Memory B cell (primary cell): ENCODE data around the gene ARL14.
A peak's percentile ranks its signal among the peaks of the same experiment; 100 is the strongest.

Experiments used
- ATAC-seq: fragments of 150-1000 bp; cut with Tn5 transposase; 2 replicates; pipeline ENCODE4 v1.10.0; 2021; ENCODE audit warnings: low read depth, mild to moderate bottlenecking, moderate library complexity
- DNase-seq, 2 donors: peaks; one replicate each; pipeline ENCODE4 v3.0.0; 2022; ENCODE audit warnings: low spot score in 2 of 2
- H3K27ac Mint-ChIP-seq: one replicate; pipeline ENCODE4 v1.8.0; 2022; ENCODE audit warnings: mild to moderate bottlenecking, moderate library complexity, mixed read lengths
- H3K27me3 Mint-ChIP-seq: one replicate; pipeline ENCODE4 v1.8.0; 2022; ENCODE audit warnings: mixed read lengths
- H3K36me3 Mint-ChIP-seq: one replicate; pipeline ENCODE4 v1.8.0; 2022; ENCODE audit warnings: mild to moderate bottlenecking, mixed read lengths
- H3K4me1 Mint-ChIP-seq: one replicate; pipeline ENCODE4 v1.8.0; 2022; ENCODE audit warnings: mixed read lengths
- H3K4me3 Mint-ChIP-seq: one replicate; pipeline ENCODE4 v1.8.0; 2022; ENCODE audit warnings: mild to moderate bottlenecking, moderate library complexity, mixed read lengths
- H3K9me3 Mint-ChIP-seq: one replicate; pipeline ENCODE4 v1.8.0; 2022; ENCODE audit warnings: mixed read lengths

The ARL14 gene

DNA sequence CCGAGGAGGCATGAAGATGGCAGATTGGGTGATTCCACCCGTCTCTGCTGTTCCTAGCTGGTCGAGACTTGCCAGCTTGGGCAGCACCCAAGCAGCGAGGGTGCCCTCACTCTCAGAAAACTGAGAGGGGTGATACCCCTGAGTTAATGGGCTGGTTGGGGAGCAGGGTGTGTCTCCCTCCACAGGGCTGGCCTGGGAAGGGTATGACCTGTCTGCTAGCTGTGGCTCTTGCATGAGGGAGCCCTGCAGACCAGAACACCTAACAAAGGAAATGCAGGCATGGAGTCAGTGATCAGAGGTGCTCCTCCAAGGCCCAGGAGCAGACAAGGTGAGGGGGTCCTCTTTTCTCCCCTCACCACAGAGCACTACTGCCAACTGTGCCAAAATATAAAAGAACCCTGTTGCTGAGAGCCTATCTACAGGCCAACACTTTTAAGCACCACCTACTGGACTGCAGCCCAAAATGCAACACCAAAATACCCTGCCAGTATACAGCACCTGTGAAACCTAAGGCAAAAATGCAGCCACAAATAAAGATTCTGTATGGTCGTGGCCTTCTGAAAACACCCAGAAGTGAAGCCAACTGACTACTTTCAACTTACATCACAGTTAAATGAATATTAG, 43.3 kb downstream of the ARL14 start:
- no peaks in the 10 kb centered on the region for H3K36me3 Mint-ChIP-seq
- DNase-seq, result no peak
- no peak overlapping the region for H3K27ac Mint-ChIP-seq
- no peaks in the 10 kb centered on the region for H3K4me1 Mint-ChIP-seq
- peak; percentile 31 for ATAC-seq
- peaks cover 1% of the 10 kb centered on the region for H3K9me3 Mint-ChIP-seq
- H3K4me3 Mint-ChIP-seq, result no peak overlapping the region
- H3K27me3 Mint-ChIP-seq, result peaks cover 3% of the 10 kb centered on the region

GRCh38 chr3:160722331-160722730, 45.4 kb downstream of the ARL14 start:
- no peaks in the 10 kb centered on the region for H3K4me1 Mint-ChIP-seq
- no peak overlapping the region for H3K4me3 Mint-ChIP-seq
- no peak overlapping the region for H3K27ac Mint-ChIP-seq
- DNase-seq (no peak), ATAC-seq (no peak)
- peaks cover 1% of the 10 kb centered on the region for H3K9me3 Mint-ChIP-seq
- peaks cover 2% of the 10 kb centered on the region for H3K27me3 Mint-ChIP-seq
- no peaks in the 10 kb centered on the region for H3K36me3 Mint-ChIP-seq

DNA sequence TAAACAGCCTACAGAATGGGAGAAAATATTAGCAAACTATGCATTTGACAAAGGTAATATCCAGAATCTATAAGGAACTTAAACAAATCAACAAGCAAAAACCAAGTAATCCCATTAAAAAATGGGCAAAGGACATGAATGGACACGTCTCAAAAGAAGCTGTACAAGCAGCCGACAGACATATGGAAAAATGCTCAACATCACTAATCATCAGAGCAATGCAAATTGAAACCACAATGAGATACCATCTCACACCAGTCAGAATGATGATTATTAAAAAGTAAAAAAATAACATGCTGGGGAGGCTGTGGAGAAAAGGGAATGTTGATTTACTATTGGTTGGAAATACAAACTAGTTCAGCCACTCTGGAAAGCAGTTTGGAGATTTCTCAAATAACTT, 48.4 kb downstream of the ARL14 start:
- H3K27me3 Mint-ChIP-seq, result peaks cover 4% of the 10 kb centered on the region
- DNase-seq (no peak), ATAC-seq (no peak)
- H3K27ac Mint-ChIP-seq, result no peak overlapping the region
- H3K9me3 Mint-ChIP-seq, result peaks cover 1% of the 10 kb centered on the region
- no peak overlapping the region for H3K4me3 Mint-ChIP-seq
- H3K36me3 Mint-ChIP-seq, result no peaks in the 10 kb centered on the region
- H3K4me1 Mint-ChIP-seq, result no peaks in the 10 kb centered on the region
